Putamen (tissue), 1 donor: ENCODE data around the gene CMC1.

Source experiments
- DNase-seq: peaks from one replicate; pipeline ENCODE4 v3.0.0-alpha.2; 2016; ENCODE audit warnings: low spot score

The CMC1 gene

DNA sequence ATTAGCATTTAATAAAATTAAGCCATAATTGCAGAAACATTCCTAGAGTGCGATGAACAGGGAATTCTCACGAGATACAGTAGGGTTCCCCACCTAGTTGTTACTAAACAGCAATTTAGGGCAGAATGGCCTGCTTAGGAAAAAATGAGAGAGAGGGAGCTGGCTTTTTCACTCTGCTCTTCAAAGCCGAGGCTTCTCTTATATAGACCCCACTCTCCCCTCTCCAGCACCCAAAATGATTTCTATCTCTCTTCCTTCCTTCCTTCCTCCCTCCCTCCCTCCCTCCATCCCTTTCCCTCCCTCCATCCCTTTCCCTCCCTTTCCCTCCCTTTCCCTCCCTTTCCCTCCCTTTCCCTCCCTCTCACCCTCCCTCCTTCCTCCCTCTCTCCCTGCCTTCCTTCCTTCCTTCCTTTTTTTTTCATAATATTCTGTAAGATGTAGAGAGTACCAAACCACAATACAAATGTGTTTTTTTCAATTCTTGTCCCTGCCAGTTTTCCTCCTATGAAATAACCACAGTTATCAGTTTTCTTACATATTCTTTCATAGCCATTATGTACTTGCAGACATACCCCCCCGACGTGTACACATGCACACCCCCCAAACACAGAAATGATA is 59.0 kb downstream of the CMC1 start:
- DNase-seq = no peak

DNA sequence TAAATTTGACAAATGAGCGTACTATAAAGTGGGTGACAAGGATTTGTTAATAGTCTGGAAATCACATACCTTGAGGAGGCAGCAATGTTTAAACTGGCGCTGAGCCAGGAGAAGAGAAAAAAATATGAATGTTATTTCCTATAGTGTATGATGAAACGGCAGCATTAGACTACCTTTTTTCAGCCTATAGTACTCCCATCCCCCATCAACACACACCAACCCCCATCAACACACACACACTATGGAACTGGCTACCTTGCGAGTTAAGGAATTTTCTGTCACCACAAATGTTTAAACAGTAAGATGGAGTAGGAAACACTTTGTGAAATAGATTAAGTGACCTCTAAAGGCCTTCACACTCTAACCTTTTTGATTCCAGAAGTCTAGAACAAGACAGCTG is 60.3 kb downstream of the CMC1 start:
- no peak for DNase-seq

DNA sequence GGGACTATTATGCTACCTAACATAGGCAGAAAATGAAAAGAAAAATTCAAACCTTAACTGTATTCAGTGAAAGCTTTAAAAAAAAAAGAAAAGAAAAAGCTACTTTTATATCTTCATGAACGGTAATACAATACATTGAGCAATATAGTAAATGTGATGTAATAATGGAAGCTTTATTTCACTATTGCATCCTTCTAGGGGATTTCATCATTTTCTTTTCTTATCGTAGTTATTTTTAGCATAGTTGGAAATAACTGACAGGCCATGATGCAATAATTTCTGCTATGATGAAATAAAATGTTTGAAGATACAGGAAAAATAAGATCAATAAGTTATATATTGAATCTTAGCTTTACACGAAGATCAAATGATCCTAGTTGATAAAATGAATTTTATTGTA is 66.8 kb downstream of the CMC1 start:
- DNase-seq = no peak

DNA sequence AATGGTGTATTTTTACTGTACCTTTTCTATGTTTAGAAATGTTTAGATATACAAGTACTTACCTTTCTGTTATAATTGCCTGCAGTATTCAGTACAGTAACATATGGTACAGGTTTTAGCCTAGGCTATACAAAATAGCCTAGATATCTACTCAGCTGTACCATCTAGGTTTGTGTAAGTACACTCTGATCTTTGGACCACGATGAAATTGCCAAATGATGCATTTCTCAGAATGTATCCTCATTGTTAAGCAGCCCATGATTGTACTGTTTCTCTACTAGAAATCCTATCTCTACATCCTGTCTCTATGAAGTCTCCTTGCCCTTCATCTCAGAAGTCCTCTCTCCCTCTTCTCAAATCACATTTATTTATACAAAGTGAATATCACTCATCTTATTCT is 74.3 kb downstream of the CMC1 start:
- no peak for DNase-seq

DNA sequence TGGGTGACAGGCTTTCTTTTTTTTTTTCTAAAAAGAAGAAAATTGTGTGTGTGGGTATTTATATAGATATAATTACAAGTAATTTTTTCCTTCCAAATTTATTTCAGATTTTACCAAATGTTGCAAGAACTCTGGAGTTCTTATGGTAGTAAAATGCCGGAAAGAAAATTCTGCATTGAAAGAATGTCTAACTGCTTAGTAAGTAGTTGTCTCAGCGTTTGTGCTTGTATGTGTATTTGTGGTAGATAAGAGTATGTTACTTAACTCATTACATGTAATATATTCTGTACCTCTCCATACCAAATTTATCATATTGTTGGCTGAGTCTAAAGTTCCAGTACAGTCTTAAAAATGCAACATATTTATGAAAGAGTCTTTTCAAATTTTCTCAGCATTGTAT is 74.8 kb downstream of the CMC1 start:
- DNase-seq = no peak

DNA sequence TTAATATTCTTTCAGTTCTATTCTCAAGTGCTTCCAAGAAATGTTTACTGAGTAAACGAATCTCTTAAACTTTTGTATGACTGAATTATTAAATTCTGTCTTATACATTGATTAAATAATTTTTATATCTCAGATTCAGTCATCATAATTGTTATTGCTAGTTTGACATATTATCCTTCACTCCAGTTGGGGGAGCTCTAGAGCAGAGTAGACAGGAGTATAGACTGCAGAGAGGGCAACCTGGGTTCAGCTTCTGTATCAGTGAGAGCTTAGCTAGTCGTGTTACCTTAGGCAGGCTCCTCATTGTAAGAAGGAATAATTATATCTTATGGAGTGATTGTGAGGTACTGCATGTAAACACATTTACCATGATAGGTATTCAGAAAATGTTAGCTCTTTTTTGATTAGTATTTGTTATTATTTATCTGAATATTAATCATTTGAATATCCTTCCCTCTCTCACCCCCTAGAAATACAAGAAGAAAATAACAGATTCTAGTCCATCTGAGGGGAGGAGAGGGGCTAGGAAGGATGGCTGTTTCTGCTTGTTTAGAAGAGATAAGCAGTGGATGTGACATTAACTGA is 76.1 kb downstream of the CMC1 start:
- DNase-seq = no peak

DNA sequence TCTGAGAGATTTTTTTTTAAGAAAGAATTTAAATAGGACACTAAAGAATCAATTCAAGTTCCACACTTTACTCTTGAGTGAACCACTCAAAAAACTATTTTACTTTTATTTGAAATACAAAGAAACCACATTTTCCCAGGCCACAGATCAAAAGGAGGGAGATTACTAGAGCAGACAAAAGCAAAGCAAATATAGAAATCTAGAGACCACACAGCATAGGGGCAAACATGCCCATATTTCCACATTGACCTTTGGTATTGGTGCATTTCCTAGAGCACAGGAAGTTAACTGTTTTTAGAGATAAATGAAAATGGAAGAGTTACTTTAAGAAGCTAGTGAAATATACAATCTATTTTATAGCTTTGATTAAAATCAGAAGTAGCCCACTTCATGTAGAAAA is 79.6 kb downstream of the CMC1 start:
- DNase-seq = no peak

DNA sequence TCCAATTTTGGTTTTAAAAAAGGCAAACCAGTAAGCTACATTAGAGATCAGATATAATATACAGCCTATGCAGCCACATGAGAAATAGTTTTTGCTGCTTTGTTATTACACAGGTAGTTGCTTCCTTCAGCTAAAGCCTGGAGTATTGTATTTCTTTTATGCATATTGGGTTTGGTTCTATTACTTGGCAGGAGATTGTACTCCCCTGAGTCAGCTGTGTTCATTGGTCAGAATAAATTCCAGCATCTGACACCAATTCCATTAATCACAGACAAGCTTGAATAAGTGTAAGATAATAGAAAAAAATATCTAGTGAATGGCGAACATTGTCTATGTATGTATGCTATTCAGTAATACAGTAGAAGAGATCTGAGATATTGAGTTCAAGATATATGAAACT is 81.0 kb downstream of the CMC1 start:
- no peak for DNase-seq

DNA sequence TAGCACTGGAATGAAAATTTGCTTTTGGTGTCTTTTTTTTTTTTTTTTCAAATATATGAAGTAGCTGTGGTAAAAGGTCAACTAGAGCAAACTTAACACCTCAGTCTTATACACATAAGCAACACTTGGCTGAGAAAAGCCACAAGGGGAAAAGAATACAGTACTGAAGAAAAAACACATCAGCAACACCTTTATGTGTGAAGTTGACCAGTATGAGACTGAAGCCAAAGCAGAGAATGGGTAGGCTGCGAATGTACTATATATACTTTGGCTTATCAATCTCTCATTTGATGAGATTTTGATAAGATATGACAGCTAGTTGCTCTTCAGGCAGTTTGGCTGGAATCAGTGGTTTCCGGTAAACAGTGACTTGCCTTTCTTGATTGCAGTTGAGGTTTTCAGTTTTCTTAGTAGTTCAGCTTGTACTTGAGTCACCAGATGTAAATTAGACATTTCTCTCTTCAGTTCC is 85.1 kb downstream of the CMC1 start:
- no peak for DNase-seq

DNA sequence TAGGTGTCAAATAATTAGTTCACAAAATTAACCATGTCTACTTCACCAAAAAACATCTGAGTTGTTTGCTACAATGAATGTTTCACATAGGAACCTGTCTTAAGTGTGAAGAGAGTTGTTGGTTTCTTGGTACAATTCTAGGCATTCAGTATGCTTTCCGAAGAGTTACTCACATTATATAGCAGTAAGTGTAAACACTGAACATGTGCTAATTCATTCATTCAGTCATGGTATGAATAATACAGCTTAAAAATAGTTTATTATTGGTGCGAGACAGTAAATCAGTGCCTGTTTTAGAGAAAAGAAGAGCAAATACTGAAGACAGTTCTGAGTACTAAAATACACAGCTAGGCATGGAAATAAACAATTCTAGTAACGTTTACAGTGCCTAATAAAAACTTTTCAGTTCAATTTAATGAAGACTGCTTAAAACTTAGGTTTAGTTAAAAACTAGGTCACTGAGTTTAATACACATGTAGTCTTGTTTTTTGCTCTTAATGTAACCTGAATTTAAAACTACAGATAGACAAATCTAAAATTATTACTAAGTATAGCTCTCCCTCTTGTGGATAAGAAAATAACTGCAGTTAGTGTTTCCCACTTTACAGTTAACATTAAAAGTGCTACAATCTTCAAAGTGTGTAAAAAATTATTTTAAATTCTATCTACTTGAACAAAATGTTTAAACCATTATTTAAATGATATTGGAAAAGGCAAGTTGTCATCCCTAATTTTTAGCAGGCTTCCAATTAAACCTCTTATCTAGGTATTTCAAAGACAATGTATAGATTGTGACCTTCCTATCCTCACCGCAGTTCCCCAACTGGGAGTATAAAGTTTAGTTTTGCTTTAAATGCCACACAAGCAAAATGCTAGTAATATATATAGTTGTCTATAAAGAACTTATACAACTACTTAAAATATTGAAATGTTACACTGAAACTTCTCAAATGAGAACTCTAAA is 87.1 kb downstream of the CMC1 start:
- no peak for DNase-seq

DNA sequence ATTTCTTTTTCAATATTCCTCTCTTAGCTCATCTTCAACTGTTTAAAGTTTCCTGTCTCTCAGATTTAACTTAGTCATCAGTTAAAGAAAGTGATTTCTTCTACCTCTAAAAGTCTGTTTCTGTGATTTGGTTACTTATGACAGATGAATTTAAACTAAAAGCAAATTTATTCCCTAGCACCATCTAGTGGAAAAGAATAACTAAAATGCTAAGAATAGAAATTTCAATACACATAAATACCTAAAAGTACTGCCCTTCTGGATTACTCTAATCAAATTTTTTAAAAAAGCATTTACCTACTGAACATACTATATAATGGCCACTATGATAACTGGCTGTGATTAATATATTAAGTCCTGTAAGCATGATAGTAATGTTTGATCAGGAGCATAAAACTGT is 93.1 kb downstream of the CMC1 start:
- DNase-seq = no peak

DNA sequence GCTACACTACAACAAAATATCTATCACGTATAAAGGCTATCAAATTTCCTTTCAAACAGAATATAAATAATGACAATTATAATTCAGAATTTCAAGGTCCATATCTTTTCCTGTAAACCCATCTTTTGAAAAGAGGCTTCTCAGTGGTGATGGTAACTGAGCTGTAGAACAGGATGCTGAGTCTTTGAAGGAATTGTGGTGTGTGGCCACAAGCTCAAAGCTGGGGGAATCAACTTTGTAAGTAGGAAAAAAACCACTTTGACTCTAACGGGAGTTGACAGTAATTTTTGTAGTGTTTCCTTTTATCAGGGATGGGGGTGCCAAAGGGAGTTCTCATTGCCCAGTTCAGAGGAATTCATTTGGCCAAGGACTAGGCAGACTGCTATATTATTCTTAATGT is 93.8 kb downstream of the CMC1 start:
- DNase-seq = no peak

DNA sequence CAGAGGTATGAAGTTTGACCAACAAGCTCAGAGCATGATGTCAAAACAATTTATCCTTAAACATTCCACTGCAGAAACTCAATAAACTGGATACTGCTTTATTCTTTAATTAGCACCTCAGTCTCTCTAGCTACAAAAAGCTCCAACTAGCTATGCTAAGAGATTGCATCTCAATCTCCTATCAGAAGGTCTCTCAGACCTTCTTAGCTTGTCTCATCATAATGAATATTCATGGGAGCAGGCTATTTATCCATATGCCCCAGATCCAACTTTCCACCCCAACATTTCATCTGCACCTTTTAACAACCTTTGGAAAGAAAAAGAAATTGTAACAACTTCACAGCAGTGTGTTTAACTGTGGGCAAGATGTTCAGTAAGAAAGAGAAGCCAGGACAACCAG is 95.8 kb downstream of the CMC1 start:
- no peak for DNase-seq

DNA sequence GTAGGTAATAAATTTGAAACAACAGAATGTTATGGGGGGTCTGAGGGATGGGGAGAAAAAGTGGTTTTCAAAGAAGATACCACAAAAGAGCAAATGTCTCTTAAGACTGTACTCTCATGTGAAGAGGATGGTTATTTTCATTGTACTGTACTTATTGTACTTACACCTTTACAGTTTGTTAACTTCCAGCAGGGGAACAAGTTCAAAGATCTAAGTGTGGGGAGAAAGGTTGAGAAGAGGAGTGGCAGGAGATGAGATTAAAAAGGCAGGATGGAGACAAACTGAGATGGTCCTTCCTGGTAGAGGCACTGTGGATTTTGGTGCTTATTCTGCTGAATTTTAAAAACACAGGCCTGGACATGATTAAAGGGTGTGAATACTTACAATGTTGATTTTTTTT is 101.7 kb downstream of the CMC1 start:
- DNase-seq = no peak

DNA sequence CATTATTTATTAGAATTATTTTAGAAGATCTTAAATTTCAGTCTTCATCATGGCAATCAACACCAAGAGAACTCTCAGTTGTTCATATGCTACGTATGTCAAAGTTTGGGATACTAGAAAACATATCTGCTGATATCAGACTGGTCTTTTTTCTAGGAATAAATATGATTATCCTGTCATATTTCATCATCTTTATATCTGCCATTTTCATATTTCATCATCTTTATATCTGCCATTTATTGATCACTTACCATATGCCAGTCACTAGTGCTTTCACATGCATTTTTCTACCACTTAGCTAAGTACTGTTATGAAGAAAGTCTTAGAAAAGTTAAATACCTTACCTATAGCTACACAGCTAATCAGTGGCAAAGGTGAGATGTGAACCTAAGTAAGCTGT is 104.3 kb downstream of the CMC1 start:
- no peak for DNase-seq

DNA sequence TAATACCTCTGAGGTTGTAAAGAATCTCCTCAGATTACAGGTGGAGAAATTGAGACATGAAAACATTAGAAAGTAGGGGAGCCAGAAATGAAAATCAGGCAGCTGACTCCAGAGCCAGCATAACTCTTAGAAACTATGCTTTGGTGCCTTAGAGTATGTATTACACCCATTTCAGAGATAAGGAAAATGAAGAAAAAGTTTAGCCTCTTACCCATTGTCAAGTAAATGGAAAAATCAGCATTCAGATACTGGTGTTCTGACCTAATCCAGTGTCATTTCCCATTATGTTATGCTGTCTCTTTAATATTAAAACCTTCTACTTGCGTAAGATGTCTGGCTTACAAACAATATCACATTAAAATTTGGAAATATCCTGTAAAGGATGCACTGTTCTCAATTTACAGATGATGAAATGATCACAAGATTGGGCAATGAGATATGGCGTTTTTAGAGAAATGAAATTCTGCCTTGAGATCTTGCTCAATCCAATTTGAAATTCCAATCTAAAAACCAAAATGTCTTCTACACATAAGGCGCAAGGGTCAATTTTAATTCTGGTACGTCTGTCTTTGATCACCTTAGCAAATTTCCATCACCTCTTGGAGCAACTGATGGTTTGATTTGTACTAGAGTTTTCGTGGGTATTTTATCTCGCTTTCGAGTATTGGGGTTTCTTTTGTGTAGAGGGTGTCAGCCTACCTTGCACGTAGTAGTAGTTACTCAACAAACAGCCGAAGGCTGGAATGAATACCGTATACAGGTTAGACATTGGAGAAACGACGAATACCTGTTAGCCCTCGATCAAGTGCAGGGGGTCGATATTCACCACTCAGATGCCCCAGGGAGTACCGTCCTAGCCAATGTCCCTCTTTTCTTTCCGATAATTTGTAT is 106.2 kb downstream of the CMC1 start:
- DNase-seq = no peak

DNA sequence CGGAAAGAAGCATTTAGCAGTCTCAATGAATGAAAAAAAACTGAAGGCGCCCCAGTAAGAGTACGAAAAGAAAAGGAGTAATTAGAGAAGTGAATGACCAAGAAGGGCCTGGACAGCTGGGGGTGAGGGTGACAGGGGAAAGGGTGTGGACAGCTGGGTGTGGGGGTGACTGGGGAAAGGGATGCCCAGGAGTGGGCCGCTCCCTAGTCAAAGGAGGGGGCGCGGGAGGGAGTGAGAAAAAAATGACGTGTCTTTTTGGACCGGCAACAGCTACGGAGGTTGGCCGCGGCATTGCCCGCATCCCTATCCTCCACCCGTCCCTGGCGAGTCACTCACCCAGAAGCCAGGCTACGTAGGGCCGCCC is 106.8 kb downstream of the CMC1 start:
- DNase-seq = peak; percentile 13

DNA sequence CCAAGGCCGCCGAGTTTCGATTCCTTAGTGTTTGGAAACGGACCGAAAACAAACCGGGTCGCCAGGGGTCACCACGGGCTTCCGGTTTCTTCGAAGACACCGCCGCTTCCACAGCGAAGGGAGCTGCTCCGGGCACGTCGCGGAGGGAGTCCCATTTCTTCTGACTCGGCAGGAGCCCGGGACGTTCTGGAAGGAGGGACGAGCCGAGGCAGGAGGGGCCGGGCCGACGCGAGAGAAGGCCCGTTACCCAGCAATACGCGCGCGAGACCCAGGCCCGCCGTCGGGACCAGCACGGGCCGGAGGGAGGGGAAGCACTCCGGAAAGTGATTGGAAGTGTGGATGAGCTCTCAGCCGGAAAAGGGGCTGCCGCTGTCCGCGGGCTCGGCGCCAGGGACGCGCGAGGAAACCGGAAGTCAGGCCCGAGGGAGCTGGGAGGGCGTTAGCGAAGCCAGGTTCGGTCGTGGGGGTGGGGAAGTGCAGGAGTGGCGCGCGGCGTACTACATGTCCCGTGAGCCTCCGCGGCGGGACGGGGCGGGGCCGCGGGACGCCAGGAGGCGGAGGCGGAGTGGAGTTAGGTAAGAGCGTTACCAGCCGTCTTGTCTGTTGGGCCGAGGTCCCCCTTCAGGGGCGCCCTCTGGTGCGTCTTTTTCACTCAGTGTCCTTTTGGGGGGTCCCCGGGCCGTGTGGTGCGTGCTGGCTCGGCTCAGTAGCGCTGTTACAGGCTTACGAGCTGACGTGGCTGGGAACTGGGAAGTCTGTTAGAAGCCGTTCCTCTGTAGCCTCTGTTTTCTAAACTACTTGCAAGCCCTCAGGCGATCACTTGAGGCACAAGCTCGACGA is 107.4 kb downstream of the CMC1 start, which contains the start of the genes AZI2 and ZCWPW2:
Gene AZI2 (minus strand): TSS at position 196 of the 840 bp plus-strand sequence. CDS start 8,207 bp downstream, outside the sequence.
Gene ZCWPW2 (plus strand): TSS at position 93 of the 840 bp plus-strand sequence. CDS start 64,348 bp downstream, outside the sequence.
- DNase-seq = peak; percentile 92

DNA sequence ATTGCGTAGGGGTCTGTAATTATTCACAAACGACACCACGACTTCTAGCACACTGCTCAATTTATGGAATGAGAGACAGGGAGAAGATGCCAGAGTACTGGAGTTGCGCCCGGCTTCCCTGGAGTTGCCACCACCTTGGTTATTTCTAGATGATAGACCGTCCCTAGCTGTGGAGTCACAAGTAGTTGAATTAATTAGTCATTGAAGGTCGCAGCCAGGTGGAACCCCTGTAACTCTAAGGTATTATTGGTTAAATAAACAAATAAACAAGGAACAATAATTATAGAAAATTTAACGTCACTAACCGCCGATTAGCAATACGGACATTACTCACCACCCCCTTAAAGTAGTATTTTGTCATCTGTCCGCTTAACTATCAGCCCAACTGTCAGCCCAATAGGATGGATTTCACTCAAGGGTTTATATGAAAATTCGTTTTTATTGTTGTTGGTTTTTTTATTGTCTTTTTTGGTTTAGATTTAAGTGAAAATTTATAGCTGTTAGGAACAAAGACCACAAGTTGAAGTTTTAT is 108.1 kb downstream of the CMC1 start:
- no peak for DNase-seq
